Activated naive CD4-positive, alpha-beta T cell treated with Interleukin-2 at 50 U/mL for 16 hours (primary cell): Measurements from ENCODE around the gene BAIAP2L1.

Source experiments
- DNase-seq: peaks from one replicate; pipeline ENCODE4 v3.0.0-alpha.2; 2020

BAIAP2L1 gene

GRCh38 chr7:98357751-98358161, 43.1 kb downstream of the BAIAP2L1 start:
- no peak for DNase-seq

GRCh38 chr7:98355250-98355538, 45.7 kb downstream of the BAIAP2L1 start:
- no peak for DNase-seq

- DNase-seq = no peak
Measured at GRCh38 chr7:98354511-98355249, 46.2 kb downstream of the BAIAP2L1 start.

- DNase-seq = no peak
Measured at GRCh38 chr7:98354052-98354451, 46.8 kb downstream of the BAIAP2L1 start.

- no peak for DNase-seq
Measured at GRCh38 chr7:98352621-98353020, 48.3 kb downstream of the BAIAP2L1 start.

- no peak for DNase-seq
Measured at GRCh38 chr7:98351136-98351535, 49.8 kb downstream of the BAIAP2L1 start.

GRCh38 chr7:98348726-98349474, 52.0 kb downstream of the BAIAP2L1 start:
- no peak for DNase-seq

- no peak for DNase-seq
Measured at GRCh38 chr7:98346515-98347069, 54.3 kb downstream of the BAIAP2L1 start.

- DNase-seq = no peak
Measured at GRCh38 chr7:98341106-98341505, 59.8 kb downstream of the BAIAP2L1 start.

- no peak for DNase-seq
Measured at GRCh38 chr7:98339043-98339442, 61.8 kb downstream of the BAIAP2L1 start.

GRCh38 chr7:98338441-98338840, 62.4 kb downstream of the BAIAP2L1 start:
- DNase-seq = no peak

- no peak for DNase-seq
Measured at GRCh38 chr7:98335411-98335977, 65.4 kb downstream of the BAIAP2L1 start.

GRCh38 chr7:98334081-98334480, 66.8 kb downstream of the BAIAP2L1 start:
- no peak for DNase-seq

- no peak for DNase-seq
Measured at GRCh38 chr7:98330926-98331529, 69.9 kb downstream of the BAIAP2L1 start.

GRCh38 chr7:98329791-98330373, 71.0 kb downstream of the BAIAP2L1 start:
- DNase-seq = no peak

- DNase-seq = no peak
Measured at GRCh38 chr7:98329100-98329790, 71.6 kb downstream of the BAIAP2L1 start.

GRCh38 chr7:98324782-98325181, 76.1 kb downstream of the BAIAP2L1 start:
- no peak for DNase-seq

GRCh38 chr7:98323597-98324322, 77.1 kb downstream of the BAIAP2L1 start:
- DNase-seq = no peak

GRCh38 chr7:98322331-98323270, 78.3 kb downstream of the BAIAP2L1 start:
- no peak for DNase-seq

GRCh38 chr7:98321301-98321700, 79.6 kb downstream of the BAIAP2L1 start:
- no peak for DNase-seq

GRCh38 chr7:98319176-98319575, 81.7 kb downstream of the BAIAP2L1 start:
- no peak for DNase-seq
